ENCODE data around the gene MAGI2.

Gene MAGI2

GRCh38 chr7:78090616-78091015 lies 1362.9 kb downstream of the MAGI2 start:
- no peak for DNase-seq (ENCODE audit: low read depth in 2 of 2)

GRCh38 chr7:78083476-78084120 lies 1369.9 kb downstream of the MAGI2 start:
- DNase-seq (ENCODE audit: low read depth in 2 of 2) = peak in 1 of 2 experiments; percentile 3

- DNase-seq (ENCODE audit: low read depth in 2 of 2) = no peak
These were observed 1370.9 kb downstream of the MAGI2 start for GRCh38 chr7:78082556-78082955.

GRCh38 chr7:78081888-78082287 lies 1371.6 kb downstream of the MAGI2 start:
- DNase-seq (ENCODE audit: low read depth in 2 of 2) = no peak

GRCh38 chr7:78081344-78081743 lies 1372.1 kb downstream of the MAGI2 start:
- DNase-seq (ENCODE audit: low read depth in 2 of 2) = no peak

GRCh38 chr7:78080811-78081210 lies 1372.7 kb downstream of the MAGI2 start:
- DNase-seq (ENCODE audit: low read depth in 2 of 2) = no peak

GRCh38 chr7:78080241-78080640 lies 1373.2 kb downstream of the MAGI2 start:
- no peak for DNase-seq (ENCODE audit: low read depth in 2 of 2)

GRCh38 chr7:78074713-78075112 lies 1378.8 kb downstream of the MAGI2 start:
- DNase-seq (ENCODE audit: low read depth in 2 of 2) = no peak

- DNase-seq (ENCODE audit: low read depth in 2 of 2) = no peak
These were observed 1379.7 kb downstream of the MAGI2 start for GRCh38 chr7:78073609-78074382.

GRCh38 chr7:78072201-78072590 lies 1381.3 kb downstream of the MAGI2 start:
- DNase-seq (ENCODE audit: low read depth in 2 of 2) = no peak

- DNase-seq (ENCODE audit: low read depth in 2 of 2) = no peak
These were observed 1381.8 kb downstream of the MAGI2 start for GRCh38 chr7:78071491-78072200.

- DNase-seq (ENCODE audit: low read depth in 2 of 2) = no peak
These were observed 1386.9 kb downstream of the MAGI2 start for GRCh38 chr7:78066599-78066998.

- no peak for DNase-seq (ENCODE audit: low read depth in 2 of 2)
These were observed 1389.7 kb downstream of the MAGI2 start for GRCh38 chr7:78063758-78064157.

GRCh38 chr7:78062214-78062613 lies 1391.3 kb downstream of the MAGI2 start:
- DNase-seq (ENCODE audit: low read depth in 2 of 2) = no peak

GRCh38 chr7:78057571-78057970 lies 1395.9 kb downstream of the MAGI2 start:
- DNase-seq (ENCODE audit: low read depth in 2 of 2) = no peak

GRCh38 chr7:78055599-78055998 lies 1397.9 kb downstream of the MAGI2 start:
- DNase-seq (ENCODE audit: low read depth in 2 of 2) = no peak

GRCh38 chr7:78055001-78055573 lies 1398.4 kb downstream of the MAGI2 start:
- DNase-seq (ENCODE audit: low read depth in 2 of 2) = no peak

GRCh38 chr7:78052112-78052511 lies 1401.4 kb downstream of the MAGI2 start:
- DNase-seq (ENCODE audit: low read depth in 2 of 2) = no peak

GRCh38 chr7:78047800-78048199 lies 1405.7 kb downstream of the MAGI2 start:
- DNase-seq (ENCODE audit: low read depth in 2 of 2) = no peak

- DNase-seq (ENCODE audit: low read depth in 2 of 2) = no peak
These were observed 1410.3 kb downstream of the MAGI2 start for GRCh38 chr7:78043159-78043558.

GRCh38 chr7:78041423-78041822 lies 1412.0 kb downstream of the MAGI2 start:
- no peak for DNase-seq (ENCODE audit: low read depth in 2 of 2)

All from fibroblast of skin of left biceps (primary cell).